CD4-positive, alpha-beta memory T cell (primary cell): Measurements from ENCODE around the gene RTL10. TPM values are rescaled to one million over a fixed set of nuclear protein-coding genes. Genes with fewer than 3 reads are reported as not detected.
A peak's percentile ranks its signal among the peaks of the same experiment; 100 is the strongest.

Experiments used
- CTCF ChIA-PET: fragments of 350-600 bp; sonication (Branson Sonifier 250); formaldehyde crosslinking; loops from one replicate; lab custom pipeline; 2021; ENCODE audit warnings: inconsistent platforms; ENCODE audit not compliant: partially characterized antibody; lab: Charles Lee
- POLR2A ChIA-PET: fragments of 350-600 bp; sonication (Branson Sonifier 250); formaldehyde crosslinking; loops from one replicate; lab custom pipeline; 2021; ENCODE audit not compliant: partially characterized antibody; lab: Charles Lee
- DNase-seq, 5 donors: peaks; one replicate each; pipeline versions ENCODE4 v3.0.0 to v3.0.0-alpha.2; 2020 to 2022; ENCODE audit warnings: mixed read lengths in 1 of 5
- H3K27ac ChIP-seq: one replicate; pipeline ENCODE4 v1.7.0; 2013; ENCODE audit warnings: low read depth, low read length
- H3K27me3 ChIP-seq: 2 replicates; pipeline ENCODE4 v1.7.0; 2013; ENCODE audit warnings: mild to moderate bottlenecking, low read length, moderate library complexity; ENCODE audit not compliant: insufficient read depth
- H3K36me3 ChIP-seq: 2 replicates; pipeline ENCODE4 v1.7.0; 2013; ENCODE audit warnings: mild to moderate bottlenecking, low read length, moderate library complexity; ENCODE audit not compliant: insufficient read depth
- H3K4me1 ChIP-seq: 2 replicates; pipeline ENCODE4 v1.7.0; 2013; ENCODE audit warnings: mild to moderate bottlenecking, low read length, moderate library complexity; ENCODE audit not compliant: insufficient read depth
- H3K4me3 ChIP-seq, 2 donors: one replicate each; pipeline ENCODE4 v1.7.0; 2013; ENCODE audit warnings: low read length in 2 of 2, mild to moderate bottlenecking in 1 of 2
- H3K9me3 ChIP-seq, 2 donors: one replicate each; pipeline ENCODE4 v1.7.0; 2013; ENCODE audit warnings: low read length in 2 of 2, control low read depth in 1 of 2; ENCODE audit not compliant: control insufficient read depth in 1 of 2
- H3K27ac Mint-ChIP-seq, 7 donors: one replicate each; pipeline ENCODE4 v1.8.0; 2020 to 2021; ENCODE audit warnings: mixed read lengths in 7 of 7, mild to moderate bottlenecking in 6 of 7, inconsistent platforms in 3 of 7, moderate library complexity in 3 of 7
- H3K27me3 Mint-ChIP-seq, 2 donors: one replicate each; pipeline ENCODE4 v1.8.0; 2020 to 2021; ENCODE audit warnings: mixed read lengths in 2 of 2
- H3K36me3 Mint-ChIP-seq, 2 donors: one replicate each; pipeline ENCODE4 v1.8.0; 2020 to 2021; ENCODE audit warnings: mixed read lengths in 2 of 2, inconsistent platforms in 1 of 2, mild to moderate bottlenecking in 1 of 2
- H3K4me1 Mint-ChIP-seq, 4 donors: one replicate each; pipeline ENCODE4 v1.8.0; 2020 to 2021; ENCODE audit warnings: mixed read lengths in 4 of 4, mild to moderate bottlenecking in 1 of 4
- H3K4me3 Mint-ChIP-seq, 8 donors: one replicate each; pipeline ENCODE4 v1.8.0; 2020 to 2021; ENCODE audit warnings: mixed read lengths in 8 of 8, mild to moderate bottlenecking in 7 of 8, moderate library complexity in 6 of 8, inconsistent platforms in 3 of 8
- H3K9me3 Mint-ChIP-seq, 8 donors: one replicate each; pipeline ENCODE4 v1.8.0; 2020 to 2021; ENCODE audit warnings: mixed read lengths in 8 of 8, mild to moderate bottlenecking in 5 of 8, inconsistent platforms in 3 of 8, moderate library complexity in 1 of 8
- intact Hi-C: fragments of 100-400 bp; cut with micrococcal nuclease; formaldehyde crosslinking; loops from one replicate; pipeline ENCODE4 v1.15.1; 2023
- polyA plus RNA-seq, 2 donors: library from polyadenylated mRNA; unstranded; fragments of 300-500 nt; fragmentation: Illumina TruSeq; gene quantifications; one replicate each; pipeline ENCODE4 v1.2.3, GENCODE V29; 2021
- total RNA-seq, 2 experiments: library from RNA; stranded (reverse); gene quantifications; one replicate each; pipeline ENCODE4 v1.2.3, GENCODE V29; 2021

The RTL10 gene
- total and polyA plus RNA-seq, 4 experiments from 2014 or later, result 4.3 to 27.6 (median 20.0) TPM

- Mint-ChIP-seq H3K4me3 (no peak overlapping the region), H3K27me3 (no peaks in the 10 kb centered on the region), H3K36me3 (peaks cover 0 to 9% of the 10 kb centered on the region in 2 donors), H3K9me3 (no peaks in the 10 kb centered on the region), H3K4me1 (peaks cover 5 to 28% (median 15%) of the 10 kb centered on the region in 4 donors), H3K27ac (peak overlapping the region in 3 of 7 donors; percentile 53 to 82 (median 73))
- Histone ChIP-seq H3K9me3 (no peaks in the 10 kb centered on the region), H3K4me1 (peaks cover 16% of the 10 kb centered on the region), H3K27ac (no peak overlapping the region), H3K27me3 (no peaks in the 10 kb centered on the region), H3K36me3 (no peaks in the 10 kb centered on the region), H3K4me3 (no peak overlapping the region)
- no peak for DNase-seq
- POLR2A ChIA-PET, result no interaction called here
- CTCF ChIA-PET, result no interaction called here
- intact Hi-C loops, result no loop called here
These were observed 5.3 kb upstream of the RTL10 start for GRCh38 chr22:19859861-19860510.

GRCh38 chr22:19857382-19857781 lies 2.7 kb upstream of the RTL10 start:
- Mint-ChIP-seq H3K27ac (peak overlapping the region; percentile 15 to 96 (median 54)), H3K9me3 (no peaks in the 10 kb centered on the region), H3K27me3 (no peaks in the 10 kb centered on the region), H3K36me3 (peaks cover 0 to 31% of the 10 kb centered on the region in 2 donors), H3K4me3 (peak overlapping the region in 2 of 8 donors; percentile 15 to 39), H3K4me1 (peaks cover 23 to 48% (median 32%) of the 10 kb centered on the region in 4 donors)
- Histone ChIP-seq H3K4me1 (peaks cover 34% of the 10 kb centered on the region), H3K9me3 (no peaks in the 10 kb centered on the region), H3K27ac (no peak overlapping the region), H3K4me3 (no peak overlapping the region), H3K27me3 (no peaks in the 10 kb centered on the region), H3K36me3 (peaks cover under 1% of the 10 kb centered on the region)
- POLR2A ChIA-PET, result no interaction called here
- intact Hi-C loops, result no loop called here
- DNase-seq, result no peak
- CTCF ChIA-PET, result no interaction called here

- H3K27me3 ChIP-seq, result no peaks in the 10 kb centered on the region
- ChIA-PET CTCF (interaction anchor here (0.6 to 1.6 kb wide), 5 partner anchors 15 to 563 kb away, joined by 3 to 5 read pairs (median 3); no protein-coding TSS in a partner anchor), POLR2A (interaction anchor here (0.7 to 3.6 kb wide), 13 partner anchors 11 to 165 kb away, joined by 3 to 92 read pairs (median 5); partner anchors contain the start of genes COMT, TANGO2 and TXNRD2)
- Mint-ChIP-seq H3K36me3 (peaks cover 0 to 37% of the 10 kb centered on the region in 2 donors), H3K4me3 (peak overlapping the region; percentile 92 to 98 (median 94)), H3K9me3 (no peaks in the 10 kb centered on the region), H3K4me1 (peaks cover 24 to 62% (median 41%) of the 10 kb centered on the region in 4 donors), H3K27ac (peak overlapping the region; percentile 94 to 96 (median 96)), H3K27me3 (no peaks in the 10 kb centered on the region)
- H3K9me3 ChIP-seq, result no peaks in the 10 kb centered on the region
- intact Hi-C loops, result loop anchor here (1.0 kb wide), 1 partner anchor 36 kb away; no protein-coding TSS in a partner anchor
- DNase-seq, result peak; percentile 37 to 72 (median 49)
- H3K4me1 ChIP-seq, result peaks cover 39% of the 10 kb centered on the region
- peak overlapping the region; percentile 77 to 94 for H3K4me3 ChIP-seq
- H3K27ac ChIP-seq, result peak overlapping the region; percentile 85
- peaks cover 17% of the 10 kb centered on the region for H3K36me3 ChIP-seq
These were observed 1.1 kb upstream of the RTL10 start for GRCh38 chr22:19855504-19856409.

GRCh38 chr22:19853879-19854777 lies 546 bp downstream of the RTL10 start:
- peak overlapping the region; percentile 77 to 94 for H3K4me3 ChIP-seq
- Mint-ChIP-seq H3K27me3 (no peaks in the 10 kb centered on the region), H3K36me3 (peaks cover 0 to 45% of the 10 kb centered on the region in 2 donors), H3K4me1 (peaks cover 28 to 66% (median 45%) of the 10 kb centered on the region in 4 donors), H3K27ac (peak overlapping the region; percentile 90 to 96 (median 96)), H3K4me3 (peak overlapping the region; percentile 92 to 98 (median 94)), H3K9me3 (no peaks in the 10 kb centered on the region)
- peak; percentile 12 to 46 (median 19) for DNase-seq
- ChIA-PET POLR2A (interaction anchor here (0.6 to 3.6 kb wide), 6 partner anchors 22 to 88 kb away, joined by 3 to 92 read pairs (median 11); partner anchors contain the start of genes COMT and TXNRD2), CTCF (interaction anchor here (0.6 to 1.2 kb wide), 4 partner anchors 36 to 98 kb away, joined by 3 read pairs; no protein-coding TSS in a partner anchor)
- H3K27me3 ChIP-seq, result no peaks in the 10 kb centered on the region
- H3K9me3 ChIP-seq, result no peaks in the 10 kb centered on the region
- intact Hi-C loops, result loop anchor here (1.0 kb wide), 1 partner anchor 136 kb away; no protein-coding TSS in a partner anchor
- H3K36me3 ChIP-seq, result peaks cover 25% of the 10 kb centered on the region
- peaks cover 43% of the 10 kb centered on the region for H3K4me1 ChIP-seq
- peak overlapping the region; percentile 85 for H3K27ac ChIP-seq

- Mint-ChIP-seq H3K27ac (peak overlapping the region; percentile 91 to 96 (median 94)), H3K27me3 (no peaks in the 10 kb centered on the region), H3K36me3 (peaks cover 0 to 45% of the 10 kb centered on the region in 2 donors), H3K4me3 (peak overlapping the region; percentile 92 to 98 (median 94)), H3K4me1 (peaks cover 29 to 66% (median 45%) of the 10 kb centered on the region in 4 donors), H3K9me3 (no peaks in the 10 kb centered on the region)
- H3K4me3 ChIP-seq, result peak overlapping the region; percentile 77 to 94
- no peaks in the 10 kb centered on the region for H3K27me3 ChIP-seq
- POLR2A ChIA-PET, result interaction anchor here (0.6 to 3.6 kb wide), 3 partner anchors 21 to 38 kb away, joined by 3 to 92 read pairs (median 38); no protein-coding TSS in a partner anchor
- H3K27ac ChIP-seq, result peak overlapping the region; percentile 85
- intact Hi-C loops, result no loop called here
- peaks cover 47% of the 10 kb centered on the region for H3K4me1 ChIP-seq
- no peaks in the 10 kb centered on the region for H3K9me3 ChIP-seq
- H3K36me3 ChIP-seq, result peaks cover 25% of the 10 kb centered on the region
- DNase-seq, result peak in 1 of 5 donors; percentile 35
- CTCF ChIA-PET, result interaction anchor here (1.1 kb wide), 1 partner anchor 39 kb away, joined by 3 read pairs; no protein-coding TSS in a partner anchor
These were observed 1.4 kb downstream of the RTL10 start for GRCh38 chr22:19853058-19853878.
